ENCODE results near the gene BBIP1.

BBIP1 gene

GRCh38 chr10:110861930-110862649 is 56.9 kb downstream of the BBIP1 start:
- DNase-seq, result no peak

GRCh38 chr10:110861476-110861875 is 57.5 kb downstream of the BBIP1 start:
- no peak for DNase-seq

- peak; percentile 27 for DNase-seq
These were observed 58.3 kb downstream of the BBIP1 start for GRCh38 chr10:110860576-110861241.

GRCh38 chr10:110859973-110860376 is 59.0 kb downstream of the BBIP1 start:
- DNase-seq, result no peak

GRCh38 chr10:110859206-110859972 is 59.6 kb downstream of the BBIP1 start:
- no peak for DNase-seq

GRCh38 chr10:110858297-110858934 is 60.6 kb downstream of the BBIP1 start:
- DNase-seq, result no peak

GRCh38 chr10:110857265-110858171 is 61.5 kb downstream of the BBIP1 start:
- DNase-seq, result no peak

- DNase-seq, result no peak
These were observed 64.9 kb downstream of the BBIP1 start for GRCh38 chr10:110853921-110854605.

- no peak for DNase-seq
These were observed 66.0 kb downstream of the BBIP1 start for GRCh38 chr10:110852947-110853346.

GRCh38 chr10:110852255-110852896 is 66.6 kb downstream of the BBIP1 start:
- no peak for DNase-seq

GRCh38 chr10:110851020-110851612 is 67.9 kb downstream of the BBIP1 start:
- no peak for DNase-seq

- no peak for DNase-seq
These were observed 68.9 kb downstream of the BBIP1 start for GRCh38 chr10:110850099-110850498.
